GM19372 (cell line): ENCODE results near the gene TMEM97.
"Not testable (repeated sequence)": the region's sequence is repeated elsewhere in the genome, so short reads cannot be mapped to it uniquely, and the experiment has no call there.

ENCODE experiments used
- ATAC-seq: cut with Tn5 transposase; IDR thresholded peaks from one replicate; pipeline ENCODE4 v1.9.1; 2021; ENCODE audit warnings: mild to moderate bottlenecking, low read depth, moderate library complexity; ENCODE audit not compliant: unreplicated experiment

The TMEM97 gene

GRCh38 chr17:28335959-28336871 is 17.2 kb downstream of the TMEM97 start:
- no peak for ATAC-seq

- ATAC-seq, result no peak
Measured at GRCh38 chr17:28338056-28338768, 19.2 kb downstream of the TMEM97 start.

GRCh38 chr17:28338769-28339212 is 19.8 kb downstream of the TMEM97 start:
- not testable (repeated sequence) for ATAC-seq

GRCh38 chr17:28339431-28339830 is 20.4 kb downstream of the TMEM97 start:
- no peak for ATAC-seq

- ATAC-seq, result no peak
Measured at GRCh38 chr17:28340374-28340773, 21.4 kb downstream of the TMEM97 start.

GRCh38 chr17:28341516-28341915 is 22.5 kb downstream of the TMEM97 start:
- ATAC-seq, result no peak

GRCh38 chr17:28342313-28342712 is 23.3 kb downstream of the TMEM97 start:
- no peak for ATAC-seq

GRCh38 chr17:28343491-28343932 is 24.5 kb downstream of the TMEM97 start:
- no peak for ATAC-seq

- no peak for ATAC-seq
Measured at GRCh38 chr17:28344011-28344410, 25.0 kb downstream of the TMEM97 start.

GRCh38 chr17:28344435-28344901 is 25.5 kb downstream of the TMEM97 start:
- no peak for ATAC-seq

- ATAC-seq, result no peak
Measured at GRCh38 chr17:28345419-28346198, 26.6 kb downstream of the TMEM97 start.

DNA sequence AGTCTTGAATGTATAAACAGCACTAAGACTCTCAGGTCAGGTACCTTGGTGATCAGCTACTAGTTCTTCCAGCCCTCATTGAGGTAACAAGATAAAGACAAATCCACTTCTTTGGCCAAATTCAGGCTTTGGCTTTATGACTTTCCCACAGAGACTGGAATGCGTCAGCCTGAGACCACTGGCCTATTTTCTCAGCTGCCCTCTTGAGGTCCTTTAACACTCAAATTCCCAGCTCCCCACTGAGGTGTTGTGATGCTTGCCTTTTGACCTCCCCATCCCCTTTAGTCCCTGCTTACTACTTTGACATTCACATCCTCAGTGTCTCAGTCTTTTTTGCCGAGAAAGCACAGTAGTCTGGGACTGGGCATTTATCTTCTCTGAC is 27.2 kb downstream of the TMEM97 start:
- ATAC-seq, result no peak

DNA sequence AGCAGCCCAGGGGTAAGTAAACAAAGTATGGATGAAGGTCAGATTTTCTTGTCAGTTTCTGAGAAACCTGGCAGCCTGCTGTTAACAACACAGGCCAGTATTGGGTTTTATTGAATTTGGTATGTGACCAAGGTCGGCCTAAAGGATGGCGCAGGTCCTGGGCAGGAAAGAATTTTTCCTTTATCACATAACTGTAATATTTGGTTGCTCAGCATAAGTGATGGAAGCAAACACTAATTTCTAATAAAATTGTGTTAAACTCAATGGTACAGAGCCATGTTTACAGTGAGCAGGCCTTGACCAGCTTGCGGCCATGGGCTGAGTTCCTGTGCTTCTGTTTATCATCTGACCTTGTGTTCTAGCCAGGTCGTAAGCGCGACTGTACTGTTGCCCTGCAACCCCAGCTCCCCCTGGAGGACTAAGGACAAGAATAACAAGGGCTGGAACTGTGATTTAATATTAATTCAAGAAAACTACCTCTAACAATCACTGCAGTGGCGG is 27.8 kb downstream of the TMEM97 start:
- no peak for ATAC-seq

DNA sequence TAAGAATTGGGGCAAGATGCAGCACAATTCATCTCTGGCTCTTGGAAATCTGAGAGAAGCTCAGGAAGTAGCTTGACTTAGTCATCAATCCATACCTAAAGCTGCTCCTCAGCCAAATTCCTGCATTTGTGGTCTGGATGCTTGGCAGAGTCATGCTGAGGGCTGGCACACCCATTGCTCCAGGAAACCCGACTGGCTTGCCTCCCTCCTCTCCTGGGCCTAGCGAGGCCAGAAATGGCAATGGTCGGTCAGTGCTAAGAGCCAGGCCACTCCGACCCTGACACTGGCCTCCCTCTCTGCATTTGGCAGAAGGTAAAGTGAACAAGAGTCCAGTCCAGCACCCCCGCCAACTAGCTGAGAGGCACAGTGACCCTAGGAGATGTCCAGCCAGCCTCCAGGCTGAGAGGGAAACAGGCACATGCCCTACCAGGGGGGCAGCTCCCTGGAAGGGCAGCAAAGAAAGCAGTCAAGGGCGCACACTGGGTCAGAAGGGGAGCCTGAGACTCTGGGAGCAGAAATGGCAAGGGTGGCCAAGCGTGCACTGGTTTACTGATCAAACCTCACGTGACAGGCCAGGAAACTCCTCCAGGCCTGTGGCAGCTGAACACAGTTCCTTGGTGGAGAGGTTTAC is 28.4 kb downstream of the TMEM97 start:
- no peak for ATAC-seq

DNA sequence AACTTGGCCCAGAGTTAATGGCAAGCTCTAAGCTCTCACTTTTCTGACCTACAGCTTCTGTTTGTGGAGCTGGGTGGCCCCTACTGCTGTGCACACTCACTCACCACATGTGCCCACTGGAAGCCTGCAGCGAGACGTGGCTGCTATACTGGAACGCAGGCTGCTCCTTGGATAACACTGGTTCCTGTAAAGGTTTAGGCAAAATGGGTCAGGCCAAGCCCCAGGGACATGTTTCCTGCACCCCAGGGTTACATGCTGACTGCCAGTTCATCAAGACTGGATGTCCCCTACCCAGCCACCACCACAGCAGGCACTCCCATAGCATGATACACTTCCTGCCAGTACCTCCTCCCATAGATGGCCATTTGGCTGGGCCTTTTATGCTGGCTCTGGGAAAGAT is 30.0 kb downstream of the TMEM97 start:
- no peak for ATAC-seq

DNA sequence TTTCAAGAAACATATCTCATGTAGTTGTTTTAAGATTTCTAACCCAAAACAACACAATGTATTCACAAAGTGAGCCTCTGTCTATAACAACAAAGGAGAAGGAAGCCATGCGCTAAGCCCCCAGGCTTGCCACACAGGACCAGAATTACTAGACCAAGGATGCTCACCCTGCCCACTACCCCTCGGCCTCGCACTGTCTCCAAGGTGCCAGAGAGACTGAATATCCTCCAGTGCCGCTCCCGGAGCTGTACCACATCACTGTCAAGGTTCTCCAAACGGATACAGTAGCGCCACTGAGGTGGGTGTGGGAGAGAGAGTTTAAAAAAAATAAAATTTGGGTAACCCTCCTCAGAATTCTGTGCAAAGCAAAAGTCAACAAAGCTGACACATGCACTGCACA is 31.3 kb downstream of the TMEM97 start:
- ATAC-seq, result no peak

DNA sequence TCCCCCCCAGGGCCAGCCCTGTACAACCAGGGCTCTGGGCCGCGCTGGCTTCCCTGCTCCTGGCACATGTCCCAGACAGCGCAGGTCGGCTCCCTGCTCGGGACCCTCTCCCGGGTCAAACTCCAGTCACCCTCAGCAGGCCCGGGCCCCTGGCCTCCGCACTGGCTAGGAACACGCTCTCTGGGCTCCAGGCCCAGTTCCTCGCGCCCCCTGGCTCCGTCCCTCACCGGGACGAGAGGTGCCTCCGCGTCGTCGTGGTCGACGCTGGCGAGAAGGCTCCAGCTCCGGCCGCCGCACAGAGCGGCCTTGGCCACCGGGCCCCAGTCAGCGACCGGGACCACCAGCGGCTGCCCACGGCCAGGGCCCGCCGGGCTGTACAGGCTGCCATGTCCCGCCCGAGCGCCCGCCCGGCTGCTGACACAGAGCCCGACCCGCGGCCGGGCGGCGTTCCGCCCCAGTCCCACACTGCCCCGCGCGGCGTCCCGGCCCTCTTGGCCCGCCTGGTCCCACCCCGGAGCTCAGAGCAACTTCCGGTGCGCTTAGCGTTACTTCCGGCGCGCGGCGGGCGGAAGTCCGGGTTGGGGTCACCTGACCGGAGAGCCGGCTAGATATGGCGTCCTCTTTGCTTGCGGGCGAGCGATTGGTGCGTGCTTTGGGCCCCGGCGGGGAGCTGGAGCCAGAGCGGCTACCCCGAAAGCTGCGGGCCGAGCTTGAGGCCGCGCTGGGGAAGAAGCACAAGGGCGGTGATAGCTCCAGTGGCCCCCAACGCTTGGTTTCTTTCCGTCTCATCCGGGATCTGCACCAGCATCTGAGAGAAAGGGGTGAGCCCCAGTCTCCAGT is 38.3 kb downstream of the TMEM97 start, which contains the start of gene POLDIP2:
TSS of gene POLDIP2 (minus strand) at position 467 of the 840 bp plus-strand sequence. CDS start at position 388, 79 bp downstream.
- ATAC-seq, result peak; percentile 98

GRCh38 chr17:28357901-28358197 is 38.8 kb downstream of the TMEM97 start:
- ATAC-seq, result no peak

- no peak for ATAC-seq
Measured at GRCh38 chr17:28363186-28363585, 44.2 kb downstream of the TMEM97 start.
